ENCODE measurements around the gene IQGAP2.

Gene IQGAP2

GRCh38 chr5:76622973-76623596 is 220.0 kb downstream of the IQGAP2 start, which contains the start of gene F2RL2:
F2RL2 (minus strand) TSS chr5:76623403; CDS start chr5:76623230, 173 bp downstream.
- DNase-seq: no peak

- no peak for DNase-seq
These were observed 222.2 kb downstream of the IQGAP2 start for GRCh38 chr5:76625087-76625815.

- DNase-seq: no peak
These were observed 223.7 kb downstream of the IQGAP2 start for GRCh38 chr5:76626738-76627137.

DNA sequence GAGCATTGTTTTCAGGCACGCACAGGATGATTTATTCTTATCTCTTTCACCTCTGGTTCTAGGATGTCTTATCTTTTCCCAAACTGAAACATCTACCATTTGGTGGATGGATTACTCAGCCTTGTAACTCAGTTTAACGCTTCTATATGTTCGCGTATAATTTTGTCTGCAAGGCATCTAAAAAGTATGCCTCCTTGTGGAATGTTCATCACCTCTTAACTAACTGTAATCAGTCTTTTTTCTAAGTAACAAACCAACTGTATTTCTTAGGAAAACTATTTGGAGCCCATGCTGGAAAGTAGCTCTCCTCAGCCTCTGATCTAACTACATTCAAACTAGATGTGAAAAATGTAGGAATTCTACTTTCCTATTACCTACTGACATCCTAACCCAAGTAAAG is 231.6 kb downstream of the IQGAP2 start:
- no peak for DNase-seq

DNA sequence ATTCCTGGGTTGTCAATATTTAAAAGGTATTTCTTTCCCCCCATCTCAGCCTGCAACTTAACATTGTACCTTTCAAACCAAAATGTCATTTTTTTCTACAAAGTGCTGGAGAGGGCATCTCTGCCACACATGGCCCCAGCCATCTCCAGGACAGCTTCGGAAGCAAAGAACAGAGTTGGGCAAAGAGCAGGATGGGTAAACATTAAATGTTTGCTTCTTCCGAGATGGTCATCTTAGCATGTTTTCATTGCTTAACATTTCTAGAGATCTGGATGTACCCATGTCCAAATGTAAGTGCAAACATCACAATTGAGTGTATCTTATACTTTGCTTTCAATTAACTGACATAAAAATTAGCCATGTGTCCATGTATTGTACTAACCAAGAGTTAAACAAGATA is 234.4 kb downstream of the IQGAP2 start:
- DNase-seq: no peak

DNA sequence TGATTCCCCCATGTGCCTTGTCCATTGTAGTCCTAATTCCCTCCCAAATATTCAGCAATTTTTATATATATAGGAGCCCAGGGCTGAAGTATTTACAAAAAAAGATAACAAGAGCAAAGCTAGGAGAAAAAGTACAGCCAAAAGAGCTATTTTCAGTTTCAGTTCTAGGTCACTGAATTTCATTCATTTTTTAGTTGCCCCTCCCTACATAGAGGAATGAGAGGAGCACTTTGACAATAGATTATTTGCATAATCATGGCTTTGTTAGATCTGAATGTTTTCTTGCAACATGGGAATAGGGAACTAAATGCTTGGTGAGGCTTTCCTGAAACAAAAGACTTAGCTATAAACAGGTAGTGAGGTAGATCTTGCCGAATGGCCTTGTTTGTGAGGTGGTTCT is 235.4 kb downstream of the IQGAP2 start:
- DNase-seq: no peak

DNA sequence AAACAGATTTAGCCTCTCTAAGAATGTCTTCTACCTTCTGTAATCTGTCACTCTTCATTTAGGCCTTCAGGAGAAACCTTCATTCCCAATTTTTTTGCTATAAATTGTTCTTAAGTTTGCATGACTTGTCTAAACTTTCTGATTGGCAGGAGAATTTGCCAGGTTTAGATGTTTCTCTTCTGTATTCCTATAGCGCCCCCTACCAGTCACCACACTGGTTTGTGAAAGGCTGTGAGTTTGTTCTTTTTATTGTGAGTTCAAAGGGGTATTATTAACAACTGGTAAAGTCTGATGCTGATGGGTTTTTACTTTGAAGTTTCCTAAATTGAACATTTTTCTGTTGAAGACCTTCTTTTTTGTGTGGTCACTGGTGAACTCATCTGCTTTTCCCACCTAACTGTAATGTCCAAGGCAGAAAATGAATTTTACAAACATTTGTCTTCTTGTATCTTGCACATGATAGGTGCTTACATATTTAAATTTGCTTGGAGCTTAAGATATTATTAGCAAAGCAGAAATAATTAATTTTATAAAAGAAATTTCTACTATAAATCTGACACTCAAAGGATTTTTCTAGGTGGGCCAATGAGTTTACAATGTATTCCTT is 238.5 kb downstream of the IQGAP2 start:
- peak; percentile 63 for DNase-seq

DNA sequence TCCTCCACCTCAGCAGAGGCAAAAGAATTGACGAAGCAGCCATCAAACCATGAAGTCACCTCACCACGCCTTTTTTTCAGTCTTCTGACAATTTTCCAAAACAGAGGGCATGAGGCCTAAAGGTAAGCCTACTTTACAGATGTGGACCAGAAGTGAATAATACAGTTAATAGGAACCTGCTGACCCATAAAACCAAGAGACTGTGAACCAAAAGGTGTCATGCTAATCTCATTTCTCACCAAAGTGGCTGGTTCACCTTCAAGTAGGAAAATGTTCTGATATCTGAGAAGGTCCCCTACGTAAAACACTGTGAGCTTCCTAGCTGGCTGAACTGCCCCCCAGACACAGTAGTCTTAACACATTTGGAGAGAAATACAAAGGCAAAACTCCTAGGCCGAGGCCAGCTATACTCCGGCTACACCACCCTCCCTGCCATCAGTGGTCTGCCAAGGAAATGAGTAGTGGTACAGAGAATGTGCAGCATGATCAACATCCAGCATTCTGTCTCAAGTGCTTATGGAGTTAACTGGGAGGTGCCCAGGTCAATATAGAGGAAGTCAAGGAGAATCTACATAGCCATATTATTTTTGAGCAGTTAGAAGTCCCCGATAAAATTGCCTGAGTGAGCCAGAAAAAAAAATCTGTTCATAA is 239.4 kb downstream of the IQGAP2 start:
- DNase-seq: no peak

DNA sequence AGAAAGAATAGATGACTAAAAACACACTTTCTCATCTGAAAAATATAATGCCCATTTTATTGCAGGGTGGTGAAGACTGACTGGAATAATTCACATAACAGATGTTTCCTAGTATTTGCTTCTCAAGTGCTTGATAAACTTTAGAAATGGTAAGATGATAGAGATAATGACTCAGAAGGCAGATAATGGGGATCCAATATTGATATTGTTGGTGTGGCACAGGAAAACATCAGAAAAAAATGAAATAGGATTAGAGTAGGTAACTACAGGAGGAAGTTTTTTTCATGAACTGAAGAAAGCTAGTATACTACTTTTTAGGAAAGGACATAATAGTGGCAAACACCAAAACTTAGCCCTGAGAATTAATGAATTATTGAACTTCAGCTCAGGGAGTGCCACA is 240.3 kb downstream of the IQGAP2 start:
- DNase-seq: no peak

DNA sequence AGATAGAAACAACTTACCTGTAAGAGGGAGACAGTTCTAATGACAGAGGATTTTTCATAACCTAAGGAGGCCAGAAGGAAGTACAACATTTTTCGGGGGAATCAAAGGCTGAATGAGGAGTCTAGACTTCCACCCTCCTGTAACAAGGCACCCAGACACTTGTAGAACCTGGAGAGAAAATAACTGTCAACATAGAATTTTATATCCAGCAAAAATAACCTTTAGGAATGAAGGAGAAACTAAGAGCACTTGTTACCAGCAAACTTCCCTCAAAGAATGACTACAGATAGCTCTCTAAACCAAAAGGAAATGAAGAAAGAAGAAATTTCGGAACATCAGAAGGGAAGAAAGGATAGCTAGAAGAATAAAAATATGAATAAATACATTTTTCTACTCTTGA is 246.1 kb downstream of the IQGAP2 start:
- DNase-seq: no peak

GRCh38 chr5:76652809-76653414 is 249.8 kb downstream of the IQGAP2 start:
- DNase-seq: no peak

GRCh38 chr5:76657091-76657490 is 254.0 kb downstream of the IQGAP2 start:
- DNase-seq: no peak

- no peak for DNase-seq
These were observed 254.7 kb downstream of the IQGAP2 start for GRCh38 chr5:76657683-76658311.

DNA sequence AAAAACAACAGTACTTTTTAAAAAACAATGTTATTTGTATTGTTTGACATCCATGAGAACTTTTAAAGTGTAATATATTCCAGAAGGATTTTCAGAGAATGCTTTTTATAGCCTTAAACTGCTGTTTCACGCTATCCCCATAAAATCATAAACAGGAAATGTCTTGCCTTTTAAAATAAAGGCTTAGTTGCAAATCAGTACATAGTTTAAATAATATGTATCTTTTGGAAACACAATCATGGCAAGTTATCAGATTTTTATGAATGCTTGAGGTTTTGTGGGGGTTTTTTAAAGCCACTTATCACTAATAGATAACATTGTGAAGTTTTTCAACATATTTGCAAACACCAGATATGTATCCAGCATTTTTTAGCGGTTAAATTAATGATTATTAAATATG is 257.3 kb downstream of the IQGAP2 start:
- DNase-seq: no peak

- no peak for DNase-seq
These were observed 259.4 kb downstream of the IQGAP2 start for GRCh38 chr5:76662521-76662920.

DNA sequence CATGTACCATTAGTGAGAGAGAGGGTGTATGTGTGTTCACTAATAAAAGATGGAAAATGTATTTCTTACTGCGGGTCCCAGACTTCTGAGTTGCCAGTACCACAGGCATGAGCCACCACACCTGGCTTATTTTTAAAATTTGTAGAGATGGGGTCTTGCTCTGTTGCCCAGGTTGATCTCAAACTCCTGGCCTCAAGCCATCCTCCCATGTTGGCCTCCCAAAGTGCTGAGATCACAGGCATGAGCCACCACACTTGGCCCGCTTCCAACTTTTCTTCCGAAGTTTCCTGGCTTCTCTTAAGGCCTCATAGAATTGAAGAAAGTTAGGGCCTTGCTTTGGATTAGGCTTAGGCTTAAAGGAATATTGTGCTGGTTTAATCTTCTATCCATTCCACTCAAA is 260.5 kb downstream of the IQGAP2 start:
- no peak for DNase-seq

DNA sequence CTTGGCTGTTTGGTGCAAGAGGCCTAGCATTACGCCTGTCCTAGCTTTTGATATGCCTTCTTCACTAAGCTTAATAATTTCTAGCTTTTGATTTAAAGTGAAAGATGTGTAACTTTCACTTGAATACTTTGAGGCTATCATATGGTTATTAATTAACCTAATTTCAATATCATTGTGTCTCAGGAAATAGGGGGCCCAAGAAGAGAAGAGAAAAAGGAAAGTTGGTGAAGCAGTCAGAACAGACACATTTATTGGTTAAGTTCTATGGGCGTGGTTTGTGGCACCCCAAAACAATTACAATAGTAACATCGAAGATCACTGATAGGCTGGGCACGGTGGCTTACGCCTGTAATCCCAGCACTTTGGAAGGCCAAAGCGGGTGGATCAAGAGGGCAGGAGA is 261.0 kb downstream of the IQGAP2 start:
- DNase-seq: no peak

DNA sequence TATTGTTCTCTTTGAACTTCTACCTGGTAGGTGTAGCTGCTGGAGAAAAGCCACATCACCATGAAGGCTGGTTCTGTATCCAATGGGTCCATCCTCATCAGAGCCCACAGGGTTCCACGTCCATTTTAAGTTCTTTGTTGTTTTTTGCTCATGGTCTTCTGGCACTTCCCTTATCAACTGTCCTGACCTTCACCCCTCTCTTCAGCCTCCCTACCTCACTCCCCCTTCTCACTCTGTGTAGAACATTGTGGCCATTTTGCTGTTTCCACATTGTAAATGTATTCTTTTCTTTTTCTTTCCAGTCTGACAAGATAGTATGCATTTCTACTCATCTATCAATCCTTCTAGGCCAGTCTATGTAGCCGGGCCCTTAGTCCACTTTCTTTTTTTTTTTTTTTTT is 264.4 kb downstream of the IQGAP2 start:
- no peak for DNase-seq

GRCh38 chr5:76669245-76669644 is 266.2 kb downstream of the IQGAP2 start:
- DNase-seq: no peak

DNA sequence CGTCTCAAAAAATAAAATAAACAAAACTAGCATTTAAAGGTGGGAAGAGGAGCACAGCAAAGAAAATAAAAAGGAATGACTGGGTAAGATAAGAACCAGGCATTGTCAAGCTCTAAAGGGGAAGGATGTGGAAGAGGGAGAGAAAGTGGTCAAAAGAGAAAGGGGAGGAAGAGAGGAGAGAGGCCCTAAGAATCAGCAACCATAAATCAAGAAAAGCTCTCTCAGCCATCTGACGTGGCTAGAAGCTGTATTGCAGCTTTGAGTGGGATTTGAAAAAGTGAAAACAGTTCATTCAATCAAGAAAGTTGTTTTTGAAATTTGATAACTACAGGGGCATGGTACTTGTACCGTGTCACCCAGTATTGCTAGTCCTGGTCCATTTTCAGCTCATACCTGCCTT is 267.4 kb downstream of the IQGAP2 start:
- DNase-seq: no peak

- DNase-seq: no peak
These were observed 269.2 kb downstream of the IQGAP2 start for GRCh38 chr5:76672242-76672641.

DNA sequence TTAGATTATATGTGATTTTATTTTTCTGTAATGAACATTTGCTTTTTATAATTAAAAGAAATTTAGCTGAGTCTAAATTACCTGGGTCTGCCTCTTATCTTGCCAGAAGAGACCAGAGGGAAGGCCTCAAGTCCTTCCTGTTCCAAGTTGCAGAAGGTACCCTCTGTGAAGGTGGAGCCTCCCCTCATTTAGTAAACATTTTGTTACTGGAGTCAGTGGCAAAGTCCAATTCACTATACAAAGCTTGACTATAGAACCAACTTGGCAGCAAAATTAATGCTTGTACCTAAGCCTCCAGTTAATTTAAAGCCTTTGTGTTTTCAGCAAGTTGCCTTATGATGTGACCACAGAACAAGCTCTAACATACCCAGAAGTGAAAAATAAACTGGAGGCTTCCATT is 270.0 kb downstream of the IQGAP2 start:
- DNase-seq: no peak
